Transverse colon (tissue), 3 donors: Measurements from ENCODE around the gene GRIK4.

ENCODE experiments used
- EP300 ChIP-seq: sonication (generic); formaldehyde crosslinking; IDR thresholded peaks from one replicate; pipeline ENCODE4 v1.6.1; 2017; ENCODE audit warnings: antibody characterized with exemption, low read depth
- TF ChIP-seq, protein P1 (sequence below), 5 experiments: fragments of 200-600 bp in 3 of 5; fragments of 450-650 bp in 2 of 5; sonication (generic) in 3 of 5; IDR thresholded peaks; 1 replicate in 2 of 5; 2 replicates in 3 of 5; pipeline ENCODE4 v1.5.1; 2016 to 2017; ENCODE audit warnings: antibody characterized with exemption in 5 of 5, inconsistent platforms in 3 of 5, mild to moderate bottlenecking in 2 of 5, moderate library complexity in 1 of 5

DNA sequence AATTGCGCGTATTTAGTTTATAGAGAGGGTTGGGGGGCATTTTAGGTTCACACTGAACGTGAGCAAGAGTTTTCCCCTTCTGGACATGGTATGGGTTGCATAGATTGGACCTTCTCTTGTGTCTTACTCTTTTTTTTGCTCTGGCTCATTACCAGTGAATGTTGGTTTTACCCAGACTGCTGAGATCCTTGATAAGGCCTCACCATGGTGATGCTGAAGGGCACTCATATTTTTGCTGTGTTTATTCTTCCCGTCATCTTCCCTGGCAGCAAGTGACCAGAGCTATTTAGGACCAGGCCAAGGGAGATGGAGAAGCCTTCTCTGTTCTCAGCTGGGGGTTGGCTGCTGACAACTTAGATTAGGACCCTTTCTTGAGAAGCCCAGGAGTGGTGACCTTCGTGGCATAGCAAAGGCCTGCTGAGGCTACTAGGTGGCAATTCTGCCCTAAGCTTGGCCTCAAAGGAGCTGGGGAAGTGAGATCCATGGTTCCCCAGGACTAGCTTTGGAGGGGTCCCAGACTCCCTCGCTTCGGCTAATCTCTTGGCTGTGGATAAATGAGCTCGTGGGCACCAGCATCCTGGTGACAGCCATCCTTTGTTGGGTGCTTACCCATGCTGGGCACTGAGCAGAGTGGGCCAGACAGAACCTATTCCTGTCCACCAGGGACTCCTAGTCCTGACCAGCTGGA lies 47.3 kb downstream of the GRIK4 start:
- TF ChIP-seq, protein P1, sequence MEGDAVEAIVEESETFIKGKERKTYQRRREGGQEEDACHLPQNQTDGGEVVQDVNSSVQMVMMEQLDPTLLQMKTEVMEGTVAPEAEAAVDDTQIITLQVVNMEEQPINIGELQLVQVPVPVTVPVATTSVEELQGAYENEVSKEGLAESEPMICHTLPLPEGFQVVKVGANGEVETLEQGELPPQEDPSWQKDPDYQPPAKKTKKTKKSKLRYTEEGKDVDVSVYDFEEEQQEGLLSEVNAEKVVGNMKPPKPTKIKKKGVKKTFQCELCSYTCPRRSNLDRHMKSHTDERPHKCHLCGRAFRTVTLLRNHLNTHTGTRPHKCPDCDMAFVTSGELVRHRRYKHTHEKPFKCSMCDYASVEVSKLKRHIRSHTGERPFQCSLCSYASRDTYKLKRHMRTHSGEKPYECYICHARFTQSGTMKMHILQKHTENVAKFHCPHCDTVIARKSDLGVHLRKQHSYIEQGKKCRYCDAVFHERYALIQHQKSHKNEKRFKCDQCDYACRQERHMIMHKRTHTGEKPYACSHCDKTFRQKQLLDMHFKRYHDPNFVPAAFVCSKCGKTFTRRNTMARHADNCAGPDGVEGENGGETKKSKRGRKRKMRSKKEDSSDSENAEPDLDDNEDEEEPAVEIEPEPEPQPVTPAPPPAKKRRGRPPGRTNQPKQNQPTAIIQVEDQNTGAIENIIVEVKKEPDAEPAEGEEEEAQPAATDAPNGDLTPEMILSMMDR (IDR thresholded peaks at IDR 0.05): no peak
- TF ChIP-seq EP300: no peak
